IPS-18c (cell line): ENCODE data around the gene NUCB1.

Source experiments
- H3K4me3 ChIP-seq: 2 replicates; pipeline ENCODE4 v1.7.0; 2013; ENCODE audit warnings: low read depth, mild to moderate bottlenecking, low read length, moderate library complexity; ENCODE audit not compliant: insufficient read depth
- H3K9me3 ChIP-seq: one replicate; pipeline ENCODE4 v1.6.1; 2013; ENCODE audit warnings: mild to moderate bottlenecking, low read length, moderate library complexity; ENCODE audit not compliant: control insufficient read depth, insufficient read depth

The NUCB1 gene

GRCh38 chr19:48946463-48947257 lies 46.5 kb downstream of the NUCB1 start:
- no peak overlapping the region for H3K4me3 ChIP-seq
- no peaks in the 10 kb centered on the region for H3K9me3 ChIP-seq

- Histone ChIP-seq H3K4me3 (no peak overlapping the region), H3K9me3 (no peaks in the 10 kb centered on the region)
Measured at GRCh38 chr19:48947258-48947542, 47.1 kb downstream of the NUCB1 start.

GRCh38 chr19:48950159-48950558 lies 50.0 kb downstream of the NUCB1 start:
- H3K9me3 ChIP-seq = no peaks in the 10 kb centered on the region
- H3K4me3 ChIP-seq = no peak overlapping the region

- Histone ChIP-seq H3K9me3 (no peaks in the 10 kb centered on the region), H3K4me3 (no peak overlapping the region)
Measured at GRCh38 chr19:48950830-48951519, 50.9 kb downstream of the NUCB1 start.

- H3K4me3 ChIP-seq = no peak overlapping the region
- H3K9me3 ChIP-seq = no peaks in the 10 kb centered on the region
Measured at GRCh38 chr19:48953141-48953540, 53.0 kb downstream of the NUCB1 start.

- Histone ChIP-seq H3K9me3 (no peaks in the 10 kb centered on the region), H3K4me3 (peak overlapping the region; percentile 97)
Measured at GRCh38 chr19:48953990-48954594, 54.0 kb downstream of the NUCB1 start.

- H3K9me3 ChIP-seq = no peaks in the 10 kb centered on the region
- peak within 1 kb of the TSS; percentile 97 for H3K4me3 ChIP-seq
Measured at GRCh38 chr19:48954595-48955307, 54.6 kb downstream of the NUCB1 start, which contains the start of gene BAX. BAX (plus strand) TSS chr19:48954875; CDS start chr19:48954929, 54 bp downstream.

- peak overlapping the region; percentile 97 for H3K4me3 ChIP-seq
Measured at GRCh38 chr19:48955308-48955958, 55.3 kb downstream of the NUCB1 start.

GRCh38 chr19:48958006-48958405 lies 57.9 kb downstream of the NUCB1 start:
- no peak overlapping the region for H3K4me3 ChIP-seq
- no peaks in the 10 kb centered on the region for H3K9me3 ChIP-seq

More at GRCh38 chr19:48955308-48955958, 55.3 kb downstream of the NUCB1 start:
- no peaks in the 10 kb centered on the region for H3K9me3 ChIP-seq

GRCh38 chr19:48959341-48960239 lies 59.5 kb downstream of the NUCB1 start:
- no peaks in the 10 kb centered on the region for H3K9me3 ChIP-seq

DNA sequence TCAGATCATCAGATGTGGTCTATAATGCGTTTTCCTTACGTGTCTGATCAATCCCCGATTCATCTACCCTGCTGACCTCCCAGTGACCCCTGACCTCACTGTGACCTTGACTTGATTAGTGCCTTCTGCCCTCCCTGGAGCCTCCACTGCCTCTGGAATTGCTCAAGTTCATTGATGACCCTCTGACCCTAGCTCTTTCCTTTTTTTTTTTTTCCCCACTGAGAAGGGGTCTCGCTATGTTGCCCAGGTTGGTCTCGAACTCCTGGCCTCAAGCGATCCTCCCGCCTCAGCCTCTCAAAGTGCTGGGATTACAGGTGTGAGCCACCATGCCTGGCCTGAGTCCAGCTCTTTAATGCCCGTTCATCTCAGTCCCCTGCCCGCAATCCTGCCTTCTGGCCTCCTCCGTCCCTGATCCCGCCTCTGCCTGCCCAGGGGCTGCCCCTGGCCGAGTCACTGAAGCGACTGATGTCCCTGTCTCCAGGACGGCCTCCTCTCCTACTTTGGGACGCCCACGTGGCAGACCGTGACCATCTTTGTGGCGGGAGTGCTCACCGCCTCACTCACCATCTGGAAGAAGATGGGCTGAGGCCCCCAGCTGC lies 61.0 kb downstream of the NUCB1 start:
- no peaks in the 10 kb centered on the region for H3K9me3 ChIP-seq
- no peak overlapping the region for H3K4me3 ChIP-seq

More at GRCh38 chr19:48959341-48960239, 59.5 kb downstream of the NUCB1 start:
- no peak overlapping the region for H3K4me3 ChIP-seq

DNA sequence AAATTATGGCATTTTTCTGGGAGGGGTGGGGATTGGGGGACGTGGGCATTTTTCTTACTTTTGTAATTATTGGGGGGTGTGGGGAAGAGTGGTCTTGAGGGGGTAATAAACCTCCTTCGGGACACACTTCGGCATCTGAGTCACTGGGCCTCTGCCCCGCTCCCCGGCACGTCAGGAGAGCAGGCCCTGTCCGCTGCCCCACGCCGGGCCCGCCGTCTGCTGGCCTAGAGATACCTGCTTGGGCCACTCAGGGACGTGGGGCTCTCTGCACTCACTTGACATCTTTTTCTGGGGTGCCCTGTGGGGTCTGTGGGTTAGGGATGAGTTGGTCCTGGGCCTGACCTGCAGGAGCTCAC lies 61.5 kb downstream of the NUCB1 start:
- Histone ChIP-seq H3K4me3 (no peak overlapping the region), H3K9me3 (no peaks in the 10 kb centered on the region)

DNA sequence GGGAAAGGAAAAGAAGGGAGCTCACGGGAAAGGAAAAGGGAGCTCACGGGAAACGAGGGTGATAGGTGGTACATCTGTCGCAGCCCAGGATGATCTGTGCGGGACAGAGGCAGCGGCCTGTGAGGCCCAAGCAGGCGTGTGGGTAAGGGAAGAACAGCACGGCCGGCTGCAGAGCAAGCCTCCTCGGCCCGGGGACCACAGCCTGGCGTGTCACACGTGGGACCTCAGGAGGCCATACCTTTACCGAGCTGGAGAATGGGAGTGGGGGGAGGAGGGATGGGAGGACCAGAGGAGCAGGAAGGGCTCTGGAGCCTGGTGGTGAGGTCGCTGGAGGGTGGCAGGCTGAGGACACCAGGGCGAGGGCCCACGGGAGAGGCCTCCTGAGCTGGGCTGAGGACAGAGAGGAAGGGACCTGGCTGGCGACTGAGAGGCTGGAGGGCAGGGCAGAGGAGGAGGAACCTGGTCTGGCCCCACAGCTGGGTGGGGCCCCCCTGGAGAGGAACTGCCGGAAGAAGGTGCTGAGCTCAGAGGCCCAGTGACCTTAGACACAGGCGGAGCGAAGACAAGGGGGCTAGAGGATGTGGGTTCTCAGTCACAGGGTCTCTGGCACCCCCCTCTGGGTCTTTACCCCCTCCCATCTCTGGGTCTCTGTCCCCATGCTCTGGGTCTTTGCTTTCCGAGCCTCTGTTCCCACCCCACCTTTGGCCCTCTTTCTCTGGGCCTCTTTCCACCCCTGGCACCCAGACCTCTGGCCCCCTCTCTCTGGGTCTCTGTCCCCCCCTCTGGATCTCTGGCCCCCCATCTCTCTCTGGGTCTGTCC lies 62.1 kb downstream of the NUCB1 start:
- no peaks in the 10 kb centered on the region for H3K9me3 ChIP-seq
- H3K4me3 ChIP-seq = no peak overlapping the region

DNA sequence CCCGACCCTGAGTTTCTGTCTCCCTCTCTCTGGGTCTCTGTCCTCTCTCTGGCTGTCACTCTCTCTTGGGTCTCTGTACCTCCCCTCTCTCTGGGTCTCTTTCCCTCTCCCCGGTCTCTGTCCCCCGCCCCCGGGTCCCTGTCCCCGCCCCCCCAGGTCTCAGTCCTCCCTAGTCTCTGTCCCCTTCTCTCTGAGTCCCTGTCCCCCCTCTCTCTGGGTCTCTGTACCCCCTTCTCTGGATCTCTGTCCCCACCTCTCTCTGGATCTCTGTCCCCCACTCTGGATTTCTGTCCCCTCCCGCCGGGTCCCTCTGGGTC lies 62.7 kb downstream of the NUCB1 start:
- Histone ChIP-seq H3K4me3 (no peak overlapping the region), H3K9me3 (no peaks in the 10 kb centered on the region)

- no peaks in the 10 kb centered on the region for H3K9me3 ChIP-seq
- H3K4me3 ChIP-seq = peak overlapping the region; percentile 50
Measured at GRCh38 chr19:48963371-48964204, 63.5 kb downstream of the NUCB1 start.
